Stimulated activated CD8-positive, alpha-beta memory T cell treated with anti-CD3 and anti-CD28 coated beads, Interleukin-2, amount 100 ng/mL, for 1 hour (primary cell): ENCODE measurements around the gene CCDC97.
"Not testable (repeated sequence)": the region's sequence is repeated elsewhere in the genome, so short reads cannot be mapped to it uniquely, and the experiment has no call there.

Source experiments
- DNase-seq, 2 donors: peaks; one replicate each; pipeline ENCODE4 v3.0.0-alpha.2; 2020; ENCODE audit warnings: low read depth in 2 of 2

Gene CCDC97

DNA sequence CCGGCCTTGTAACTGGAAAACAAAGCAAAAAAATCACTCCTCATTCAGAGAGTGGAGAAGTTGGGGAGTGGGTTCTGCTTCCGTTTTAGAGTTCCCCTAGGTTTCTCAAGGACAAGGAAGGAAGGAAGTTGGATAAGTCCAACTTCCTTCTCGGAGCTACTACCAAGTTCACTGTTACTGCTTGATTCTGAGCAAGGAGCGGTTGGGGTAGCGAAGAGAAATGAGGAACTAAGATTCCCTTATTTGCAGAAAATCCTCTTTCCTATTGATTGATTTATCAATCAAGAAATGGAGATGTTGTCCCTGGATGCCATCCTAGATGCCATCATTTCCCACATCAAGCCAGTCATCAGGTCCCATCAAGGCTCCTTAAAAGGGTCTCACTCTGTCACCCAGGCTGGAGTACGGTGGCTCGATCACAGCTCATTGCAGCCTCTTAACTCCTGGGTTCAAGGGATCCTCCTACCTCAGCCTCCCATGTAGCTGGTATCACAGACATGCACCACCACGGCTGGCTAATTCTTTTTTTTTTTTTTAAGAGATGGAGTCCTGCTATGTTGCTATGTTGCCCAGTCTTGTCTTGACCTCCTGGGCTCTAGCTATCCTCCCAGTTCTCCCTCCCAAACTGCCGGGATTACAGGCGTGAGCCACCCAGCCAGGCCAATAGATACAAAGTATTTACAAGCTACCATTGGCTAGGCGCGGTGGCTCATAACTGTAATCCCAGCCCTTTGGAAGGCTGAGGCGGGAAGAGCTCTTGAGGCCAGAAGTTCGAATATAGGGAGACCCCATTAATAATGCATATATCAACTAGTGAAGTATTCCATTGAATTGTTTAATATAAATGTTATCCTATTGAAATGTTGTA lies 54.8 kb downstream of the CCDC97 start:
- DNase-seq = no peak

- DNase-seq = no peak
Measured at GRCh38 chr19:41366089-41366488, 56.1 kb downstream of the CCDC97 start.

GRCh38 chr19:41367848-41368301 lies 57.9 kb downstream of the CCDC97 start:
- no peak for DNase-seq

GRCh38 chr19:41369769-41370168 lies 59.8 kb downstream of the CCDC97 start:
- DNase-seq = no peak

- DNase-seq = not testable (repeated sequence)
Measured at GRCh38 chr19:41371119-41371518, 61.1 kb downstream of the CCDC97 start.

DNA sequence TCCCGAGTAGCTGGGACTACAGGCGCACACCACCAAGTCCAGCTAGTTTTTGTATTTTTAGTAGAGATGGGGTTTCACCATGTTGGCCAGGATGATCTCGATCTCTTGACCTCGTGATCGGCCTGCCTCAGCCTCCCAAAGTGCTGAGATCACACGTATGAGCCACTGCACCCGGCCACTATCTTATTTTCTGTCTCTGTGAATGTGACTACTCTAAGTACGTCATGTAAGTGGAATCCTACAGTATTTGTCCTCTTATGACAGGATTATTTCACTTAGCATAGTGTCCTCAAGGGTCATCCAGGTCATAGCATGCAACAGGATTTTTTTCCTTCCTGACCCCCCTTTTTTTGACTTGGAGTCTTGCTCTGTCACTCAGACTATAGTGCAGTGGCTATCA lies 61.6 kb downstream of the CCDC97 start:
- DNase-seq = no peak

DNA sequence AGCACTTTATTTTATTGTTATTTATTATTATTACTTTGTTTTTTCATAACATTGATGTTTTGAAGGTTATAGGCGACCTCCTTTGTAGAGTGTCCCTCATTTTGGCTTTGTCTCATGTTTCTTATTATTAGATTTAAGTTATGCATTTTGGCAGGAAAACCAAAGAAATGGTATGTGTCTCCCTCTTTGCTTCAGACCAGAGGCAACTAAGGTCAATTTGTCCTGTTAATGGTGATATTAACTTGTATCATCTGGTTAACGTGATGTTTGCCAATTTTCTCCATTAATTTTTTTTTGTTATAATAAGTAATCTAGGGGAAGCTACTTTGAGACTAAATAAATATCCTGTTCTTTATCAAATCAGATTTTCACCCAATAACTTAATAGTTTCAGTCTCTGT lies 62.5 kb downstream of the CCDC97 start:
- DNase-seq = no peak

GRCh38 chr19:41373993-41374392 lies 64.0 kb downstream of the CCDC97 start:
- no peak for DNase-seq
